ENCODE data around the gene BRD3. TPM values are rescaled to one million over a fixed set of nuclear protein-coding genes. Genes with fewer than 3 reads are reported as not detected.

Gene BRD3
- total RNA-seq, 1 experiment from 2014 or later, result 47.3 TPM

DNA sequence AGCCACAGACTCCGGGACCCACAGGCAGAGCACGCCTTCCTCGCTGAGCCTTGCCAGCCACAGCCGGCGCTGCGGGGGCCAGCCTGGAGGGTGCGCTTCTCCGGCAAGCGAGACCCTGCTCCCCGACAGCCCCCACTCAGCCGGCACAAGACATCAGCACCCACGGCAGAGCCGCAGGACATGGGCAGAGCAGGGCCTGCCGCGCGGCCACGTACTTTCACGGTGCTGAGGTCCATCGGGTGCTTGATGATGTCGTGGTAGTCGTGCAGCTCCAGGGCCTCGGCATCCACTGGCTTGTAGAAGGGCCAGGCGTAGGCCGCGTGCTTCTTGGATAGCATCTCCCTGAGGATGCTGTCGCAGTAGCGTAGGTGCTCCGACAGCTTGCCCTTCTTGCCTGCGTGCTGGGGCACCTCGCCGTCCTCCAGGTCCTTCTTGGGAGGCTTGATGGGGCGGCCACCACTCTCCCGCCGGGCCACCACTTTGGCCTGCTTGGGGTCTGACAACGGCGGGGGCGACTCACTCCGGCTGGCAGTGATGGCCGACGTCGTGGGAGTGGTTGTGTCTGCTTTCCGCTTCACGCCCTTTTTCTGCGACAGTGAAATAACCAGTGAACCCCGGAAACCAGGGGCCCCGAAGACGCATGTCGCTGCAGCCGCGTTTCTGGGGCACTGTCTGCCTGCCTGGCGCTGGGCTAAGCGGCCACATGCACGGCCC lies 19.8 kb downstream of the BRD3 start:
- H3K4me2 ChIP-seq, result no peak overlapping the region
- no peaks in the 10 kb centered on the region for H3K36me3 ChIP-seq (ENCODE audit: low read depth)
- no peaks in the 10 kb centered on the region for H3F3A ChIP-seq (ENCODE audit: insufficient read depth, low read depth)
- no peak overlapping the region for H2AFZ ChIP-seq
- H3K9me3 ChIP-seq (ENCODE audit: insufficient read depth, low read depth), result no peaks in the 10 kb centered on the region
- no peak for DNase-seq
- TF ChIP-seq CTCF (conservative IDR thresholded peaks at IDR 0.05) (no peak), EZH2 (IDR thresholded peaks at IDR 0.05; ENCODE audit: low read depth) (no peak)
- H3K9me2 ChIP-seq (ENCODE audit: insufficient read depth), result no peaks in the 10 kb centered on the region
- BruUV-seq (replicated peaks), result no TSS peak
- H3K27ac ChIP-seq, result no peak overlapping the region
- peaks cover 10% of the 10 kb centered on the region for H4K20me1 ChIP-seq (ENCODE audit: insufficient read depth)
- no peak overlapping the region for H3K4me3 ChIP-seq
- H3K27me3 ChIP-seq (ENCODE audit: insufficient read depth, low read depth), result no peaks in the 10 kb centered on the region
- ChIA-PET POLR2A (ENCODE audit: unreplicated experiment) (no interaction called here), CTCF (no interaction called here)
- no peaks in the 10 kb centered on the region for H3K79me2 ChIP-seq (ENCODE audit: low read depth)
- intact Hi-C loops (cut with micrococcal nuclease; ENCODE audit: unreplicated experiment), result no loop called here
- H3K4me1 ChIP-seq (replicated peaks; ENCODE audit: insufficient read depth), result no peaks in the 10 kb centered on the region

- DNase-seq, result no peak
- H3K36me3 ChIP-seq (ENCODE audit: low read depth), result no peaks in the 10 kb centered on the region
Observed at GRCh38 chr9:134046894-134047681, 20.7 kb downstream of the BRD3 start.

More at GRCh38 chr9:134046894-134047681, 20.7 kb downstream of the BRD3 start:
- POLR2A ChIA-PET (ENCODE audit: unreplicated experiment), result no interaction called here
- Histone ChIP-seq H2AFZ (no peak overlapping the region), H3K4me2 (no peak overlapping the region), H3K27me3 (ENCODE audit: insufficient read depth, low read depth) (no peaks in the 10 kb centered on the region), H3K4me3 (no peak overlapping the region), H4K20me1 (ENCODE audit: insufficient read depth) (peaks cover 4% of the 10 kb centered on the region), H3F3A (ENCODE audit: insufficient read depth, low read depth) (no peaks in the 10 kb centered on the region), H3K27ac (no peak overlapping the region), H3K9me2 (ENCODE audit: insufficient read depth) (no peaks in the 10 kb centered on the region), H3K9me3 (ENCODE audit: insufficient read depth, low read depth) (no peaks in the 10 kb centered on the region), H3K79me2 (ENCODE audit: low read depth) (no peaks in the 10 kb centered on the region), H3K4me1 (replicated peaks; ENCODE audit: insufficient read depth) (no peaks in the 10 kb centered on the region)
- TF ChIP-seq EZH2 (IDR thresholded peaks at IDR 0.05; ENCODE audit: low read depth) (no peak), CTCF (conservative IDR thresholded peaks at IDR 0.05) (no peak)
- CTCF ChIA-PET, result no interaction called here
- no TSS peak for BruUV-seq (replicated peaks)
- intact Hi-C loops (cut with micrococcal nuclease; ENCODE audit: unreplicated experiment), result no loop called here
